Heart left ventricle (tissue), 13 donors: Measurements from ENCODE around the gene ZFAND2B.

Experiments
- POLR2A ChIP-seq, 2 donors: fragments of 450-650 bp; IDR thresholded peaks; one replicate each; pipeline ENCODE4 v1.6.1; 2017; ENCODE audit warnings: antibody characterized with exemption in 2 of 2, mild to moderate bottlenecking in 2 of 2, moderate library complexity in 2 of 2
- TF ChIP-seq, protein P1 (sequence below), 12 donors: fragments of 200-600 bp; sonication (generic) in 4 of 12; IDR thresholded peaks; one replicate each; pipeline versions ENCODE4 v1.5.0 to v1.8.0; 2018 to 2022; ENCODE audit warnings: antibody characterized with exemption in 12 of 12, mild to moderate bottlenecking in 5 of 12
- donor health status: ischemic (EF 13 %, LVEDD 7.1; RV severe dilation, severe dysfunction).
- donor health status: DM: no; HTN: yes; CAD: no.
- donor health status: DM: no; HTN: no; CAD: no.
- donor health status: ischemic (EF 25% LVEDD 6.9; RV normal size, moderate dysfunction).
- donor health status: ischemic (EF 25% LVEDD 5.7; RV mildly dilated, moderate dysfunction).
- donor health status: ischemic (EF 35%, LVEDD 5.7; RV mildly dilated, moderate dysfunction).
- donor health status: nonischemic (EF 11% LVEDD 7.7; RV severe dilation, severe dysfunction).
- donor health status: DM: yes; HTN: yes; CAD: no.
- donor health status: PGD.
- donor health status: ischemic (EF 29% LVEDD 5.4; RV normal size, mild dysfunction).
- donor health status: nonischemic (EF 23%, LVEDD 6.1; RV moderate dilation, normal function).

- TF ChIP-seq, protein P1, sequence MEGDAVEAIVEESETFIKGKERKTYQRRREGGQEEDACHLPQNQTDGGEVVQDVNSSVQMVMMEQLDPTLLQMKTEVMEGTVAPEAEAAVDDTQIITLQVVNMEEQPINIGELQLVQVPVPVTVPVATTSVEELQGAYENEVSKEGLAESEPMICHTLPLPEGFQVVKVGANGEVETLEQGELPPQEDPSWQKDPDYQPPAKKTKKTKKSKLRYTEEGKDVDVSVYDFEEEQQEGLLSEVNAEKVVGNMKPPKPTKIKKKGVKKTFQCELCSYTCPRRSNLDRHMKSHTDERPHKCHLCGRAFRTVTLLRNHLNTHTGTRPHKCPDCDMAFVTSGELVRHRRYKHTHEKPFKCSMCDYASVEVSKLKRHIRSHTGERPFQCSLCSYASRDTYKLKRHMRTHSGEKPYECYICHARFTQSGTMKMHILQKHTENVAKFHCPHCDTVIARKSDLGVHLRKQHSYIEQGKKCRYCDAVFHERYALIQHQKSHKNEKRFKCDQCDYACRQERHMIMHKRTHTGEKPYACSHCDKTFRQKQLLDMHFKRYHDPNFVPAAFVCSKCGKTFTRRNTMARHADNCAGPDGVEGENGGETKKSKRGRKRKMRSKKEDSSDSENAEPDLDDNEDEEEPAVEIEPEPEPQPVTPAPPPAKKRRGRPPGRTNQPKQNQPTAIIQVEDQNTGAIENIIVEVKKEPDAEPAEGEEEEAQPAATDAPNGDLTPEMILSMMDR (IDR thresholded peaks at IDR 0.05) = no peak
- TF ChIP-seq POLR2A (IDR thresholded peaks at IDR 0.05) = no peak
These were observed 46.0 kb downstream of the ZFAND2B start for GRCh38 chr2:219252570-219252899.
